Trophoblast cell (in vitro differentiated cells and primary cell): Measurements from ENCODE around the gene ABCA5.

Experiments used
- DNase-seq, 2 donors: peaks; one replicate each; pipeline ENCODE4 v3.0.0-alpha.2; 2016
- H2AFZ ChIP-seq: 2 replicates; pipeline ENCODE4 v1.6.1; 2013; ENCODE audit warnings: low read length, moderate library complexity, mild to moderate bottlenecking; ENCODE audit not compliant: insufficient read depth, poor library complexity
- H2AK5ac ChIP-seq: 2 replicates; pipeline ENCODE4 v1.6.1; 2013; ENCODE audit warnings: mild to moderate bottlenecking, low read length
- H2BK120ac ChIP-seq: 2 replicates; pipeline ENCODE4 v1.6.1; 2013; ENCODE audit warnings: low read length, mild to moderate bottlenecking, moderate library complexity; ENCODE audit not compliant: insufficient read depth, poor library complexity
- H2BK12ac ChIP-seq: 2 replicates; pipeline ENCODE4 v1.6.1; 2013; ENCODE audit warnings: mild to moderate bottlenecking, low read length, moderate library complexity
- H2BK5ac ChIP-seq: 2 replicates; pipeline ENCODE4 v1.6.1; 2013; ENCODE audit warnings: low read length, low read depth, moderate library complexity, mild to moderate bottlenecking; ENCODE audit not compliant: poor library complexity
- H3K14ac ChIP-seq: 2 replicates; pipeline ENCODE4 v1.6.1; 2013; ENCODE audit warnings: mild to moderate bottlenecking, low read length
- H3K18ac ChIP-seq: 2 replicates; pipeline ENCODE4 v1.6.1; 2013; ENCODE audit warnings: mild to moderate bottlenecking, low read length
- H3K23ac ChIP-seq: 2 replicates; pipeline ENCODE4 v1.6.1; 2013; ENCODE audit warnings: low read length
- H3K27ac ChIP-seq: 2 replicates; pipeline ENCODE4 v1.5.1; 2013; ENCODE audit warnings: low read depth, mild to moderate bottlenecking, inconsistent platforms, low read length, moderate library complexity
- H3K27me3 ChIP-seq: 2 replicates; pipeline ENCODE4 v1.6.1; 2013; ENCODE audit warnings: inconsistent platforms, mild to moderate bottlenecking, low read length, moderate library complexity; ENCODE audit not compliant: insufficient read depth
- H3K36me3 ChIP-seq, 2 experiments: 1 replicate in 1 of 2; 2 replicates in 1 of 2; pipeline ENCODE4 v1.6.1; 2013; ENCODE audit warnings: low read length in 2 of 2, mild to moderate bottlenecking in 2 of 2, moderate library complexity in 1 of 2; ENCODE audit not compliant: insufficient read depth in 2 of 2, control insufficient read depth in 1 of 2
- H3K4ac ChIP-seq: 2 replicates; pipeline ENCODE4 v1.6.1; 2013; ENCODE audit warnings: low read depth, mild to moderate bottlenecking, low read length, moderate library complexity
- H3K4me1 ChIP-seq, 2 experiments: 1 replicate in 1 of 2; 2 replicates in 1 of 2; pipeline ENCODE4 v1.6.1; 2013; ENCODE audit warnings: low read length in 2 of 2, mild to moderate bottlenecking in 2 of 2, moderate library complexity in 1 of 2; ENCODE audit not compliant: insufficient read depth in 2 of 2, control insufficient read depth in 1 of 2
- H3K4me2 ChIP-seq: 2 replicates; pipeline ENCODE4 v1.6.1; 2013; ENCODE audit warnings: inconsistent platforms, mild to moderate bottlenecking, low read length, moderate library complexity
- H3K4me3 ChIP-seq: 2 replicates; pipeline ENCODE4 v1.5.1; 2013; ENCODE audit warnings: mild to moderate bottlenecking, low read depth, low read length, inconsistent platforms
- H3K79me1 ChIP-seq: one replicate; pipeline ENCODE4 v1.6.1; 2013; ENCODE audit warnings: low read length
- H3K79me2 ChIP-seq: 2 replicates; pipeline ENCODE4 v1.6.1; 2013; ENCODE audit warnings: low read length, mild to moderate bottlenecking; ENCODE audit not compliant: control insufficient read depth, insufficient read depth, poor library complexity
- H3K9ac ChIP-seq: 2 replicates; pipeline ENCODE4 v1.6.1; 2013; ENCODE audit warnings: mild to moderate bottlenecking, low read length
- H3K9me3 ChIP-seq: 2 replicates; pipeline ENCODE4 v1.6.1; 2013; ENCODE audit warnings: low read depth, mild to moderate bottlenecking, control low read depth, inconsistent platforms, low read length; ENCODE audit not compliant: insufficient read depth
- H4K12ac ChIP-seq: 2 replicates; pipeline ENCODE4 v1.6.1; 2013; ENCODE audit warnings: low read depth, mild to moderate bottlenecking, low read length, moderate library complexity
- H4K8ac ChIP-seq: 2 replicates; pipeline ENCODE4 v1.6.1; 2013; ENCODE audit warnings: low read depth, mild to moderate bottlenecking, low read length, moderate library complexity
- H4K91ac ChIP-seq: one replicate; pipeline ENCODE4 v1.6.1; 2013; ENCODE audit warnings: low read depth, mild to moderate bottlenecking, low read length, moderate library complexity
- WGBS: extraction: QIAGEN DNeasy Blood & Tissue Kit; methylation state at CpG from one replicate; pipeline ENCODE4 v1.1.7; 2013; ENCODE audit warnings: missing lambda C conversion rate; ENCODE audit not compliant: insufficient read length, insufficient coverage; ENCODE audit errors: extremely low coverage; 5-methylcytosine and 5-hydroxymethylcytosine counted together

Gene ABCA5

GRCh38 chr17:69218986-69219385, 107.9 kb downstream of the ABCA5 start:
- no peak overlapping the region for H2AFZ ChIP-seq
- no peak for DNase-seq
- no peak overlapping the region for H4K8ac ChIP-seq
- H3K27ac ChIP-seq = no peak overlapping the region
- no peak overlapping the region for H3K18ac ChIP-seq
- no peak overlapping the region for H4K91ac ChIP-seq
- H3K9me3 ChIP-seq = no peaks in the 10 kb centered on the region
- H3K23ac ChIP-seq = no peak overlapping the region
- H3K14ac ChIP-seq = no peak overlapping the region
- H3K9ac ChIP-seq = no peak overlapping the region
- H3K36me3 ChIP-seq = no peaks in the 10 kb centered on the region
- no peaks in the 10 kb centered on the region for H3K4me1 ChIP-seq
- H3K4me3 ChIP-seq = no peak overlapping the region
- H3K27me3 ChIP-seq = no peaks in the 10 kb centered on the region
- no peaks in the 10 kb centered on the region for H3K79me1 ChIP-seq
- no peak overlapping the region for H2AK5ac ChIP-seq
- no peaks in the 10 kb centered on the region for H3K79me2 ChIP-seq
- no peak overlapping the region for H2BK12ac ChIP-seq
- H4K12ac ChIP-seq = no peak overlapping the region
- H2BK5ac ChIP-seq = no peak overlapping the region
- H3K4me2 ChIP-seq = no peak overlapping the region
- no peak overlapping the region for H2BK120ac ChIP-seq
- WGBS = no CpG with 5 or more reads among the region's 3 CpGs
- H3K4ac ChIP-seq = no peak overlapping the region

- no peak overlapping the region for H2BK12ac ChIP-seq
- no CpG with 5 or more reads among the region's 9 CpGs for WGBS
- no peak overlapping the region for H3K23ac ChIP-seq
- no peak overlapping the region for H4K12ac ChIP-seq
- no peak overlapping the region for H3K4me2 ChIP-seq
- no peak overlapping the region for H3K4me3 ChIP-seq
- no peak overlapping the region for H3K14ac ChIP-seq
- no peak overlapping the region for H3K18ac ChIP-seq
- H3K9me3 ChIP-seq = no peaks in the 10 kb centered on the region
- H3K27me3 ChIP-seq = no peaks in the 10 kb centered on the region
- no peak for DNase-seq
- no peak overlapping the region for H2AK5ac ChIP-seq
- no peaks in the 10 kb centered on the region for H3K79me1 ChIP-seq
- H2AFZ ChIP-seq = no peak overlapping the region
- no peak overlapping the region for H3K4ac ChIP-seq
- H3K9ac ChIP-seq = no peak overlapping the region
- H3K4me1 ChIP-seq = peaks cover 6 to 7% of the 10 kb centered on the region in 2 experiments
- no peak overlapping the region for H2BK5ac ChIP-seq
- H4K8ac ChIP-seq = no peak overlapping the region
- no peak overlapping the region for H2BK120ac ChIP-seq
- no peak overlapping the region for H3K27ac ChIP-seq
- H3K79me2 ChIP-seq = no peaks in the 10 kb centered on the region
- no peaks in the 10 kb centered on the region for H3K36me3 ChIP-seq
- H4K91ac ChIP-seq = no peak overlapping the region
These were observed 113.7 kb downstream of the ABCA5 start for GRCh38 chr17:69213059-69213813.

- 100% methylated on average over 1 of the region's 2 CpGs for WGBS
- H3K79me1 ChIP-seq = no peaks in the 10 kb centered on the region
- H3K9me3 ChIP-seq = no peaks in the 10 kb centered on the region
- no peak overlapping the region for H4K91ac ChIP-seq
- no peak overlapping the region for H2BK12ac ChIP-seq
- no peak overlapping the region for H3K27ac ChIP-seq
- H3K4me1 ChIP-seq = peaks cover 6 to 7% of the 10 kb centered on the region in 2 experiments
- no peak overlapping the region for H2BK5ac ChIP-seq
- H3K79me2 ChIP-seq = no peaks in the 10 kb centered on the region
- no peak overlapping the region for H4K12ac ChIP-seq
- no peak overlapping the region for H3K4me2 ChIP-seq
- H3K27me3 ChIP-seq = no peaks in the 10 kb centered on the region
- no peak overlapping the region for H3K4ac ChIP-seq
- H3K4me3 ChIP-seq = no peak overlapping the region
- no peak overlapping the region for H3K23ac ChIP-seq
- no peaks in the 10 kb centered on the region for H3K36me3 ChIP-seq
- H4K8ac ChIP-seq = no peak overlapping the region
- H2BK120ac ChIP-seq = no peak overlapping the region
- no peak overlapping the region for H3K14ac ChIP-seq
- H2AK5ac ChIP-seq = no peak overlapping the region
- H2AFZ ChIP-seq = no peak overlapping the region
- no peak for DNase-seq
- H3K9ac ChIP-seq = no peak overlapping the region
- no peak overlapping the region for H3K18ac ChIP-seq
These were observed 118.3 kb downstream of the ABCA5 start for GRCh38 chr17:69208640-69209039.

- Histone ChIP-seq H3K79me1 (no peaks in the 10 kb centered on the region), H2AFZ (no peak overlapping the region), H2BK120ac (no peak overlapping the region), H3K14ac (no peak overlapping the region), H2BK12ac (no peak overlapping the region), H3K9me3 (no peaks in the 10 kb centered on the region), H3K79me2 (no peaks in the 10 kb centered on the region), H3K23ac (no peak overlapping the region), H3K36me3 (no peaks in the 10 kb centered on the region), H4K12ac (no peak overlapping the region), H3K27ac (no peak overlapping the region), H4K8ac (no peak overlapping the region), H3K27me3 (no peaks in the 10 kb centered on the region), H3K4ac (no peak overlapping the region), H3K4me3 (no peak overlapping the region), H4K91ac (no peak overlapping the region), H3K4me2 (no peak overlapping the region), H3K9ac (no peak overlapping the region), H2AK5ac (no peak overlapping the region), H3K4me1 (no peaks in the 10 kb centered on the region), H2BK5ac (no peak overlapping the region), H3K18ac (no peak overlapping the region)
- no peak for DNase-seq
- WGBS = no CpG with 5 or more reads among the region's 4 CpGs
These were observed 119.8 kb downstream of the ABCA5 start for GRCh38 chr17:69207151-69207550.
